NCI-H748 (cell line): ENCODE data around the gene ITGA8.
"Not testable (repeated sequence)": the region's sequence is repeated elsewhere in the genome, so short reads cannot be mapped to it uniquely, and the experiment has no call there.

ENCODE experiments used
- DNase-seq: peaks from one replicate; lab custom pipeline; 2025; ENCODE audit not compliant: unreplicated experiment; lab: John Stamatoyannopoulos, UW

Gene ITGA8

DNA sequence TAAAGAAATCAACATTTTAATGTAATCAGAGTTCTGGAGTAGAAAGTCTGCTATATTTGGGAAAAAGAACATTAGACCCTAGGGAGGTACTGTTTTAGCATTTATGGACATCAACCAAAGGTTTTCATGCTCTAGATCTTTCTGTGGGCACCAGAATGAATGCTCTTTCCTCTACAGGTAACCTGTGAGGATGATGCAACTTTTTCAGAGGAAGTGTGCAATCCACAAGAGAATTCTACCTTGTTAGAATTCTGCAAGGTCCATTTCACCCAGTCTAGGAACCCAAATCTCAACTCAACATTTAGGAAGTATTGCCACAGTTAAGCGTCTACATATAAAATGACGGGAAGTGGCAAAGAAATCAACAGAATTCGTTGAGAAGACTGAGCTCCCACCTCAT lies 208.8 kb downstream of the ITGA8 start:
- DNase-seq = no peak

DNA sequence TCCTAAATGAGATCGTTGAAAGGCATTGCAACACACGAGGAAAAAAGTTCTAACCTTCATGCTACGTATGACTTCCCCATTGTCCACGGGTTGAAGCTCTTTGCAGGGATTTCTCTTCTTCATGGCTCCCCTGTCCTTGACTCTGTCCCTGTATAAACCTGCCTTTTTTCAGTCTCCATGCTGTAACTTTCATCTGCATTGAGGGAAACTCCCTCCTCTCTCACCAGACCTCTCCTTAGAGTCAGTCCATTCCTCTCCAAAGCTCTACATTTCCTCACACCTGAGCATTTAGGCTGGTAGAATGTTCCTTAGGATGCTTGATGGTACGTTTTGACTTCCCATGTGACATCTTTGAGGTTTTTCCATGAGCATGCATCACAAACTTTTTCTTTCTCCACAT lies 214.4 kb downstream of the ITGA8 start:
- no peak for DNase-seq

DNA sequence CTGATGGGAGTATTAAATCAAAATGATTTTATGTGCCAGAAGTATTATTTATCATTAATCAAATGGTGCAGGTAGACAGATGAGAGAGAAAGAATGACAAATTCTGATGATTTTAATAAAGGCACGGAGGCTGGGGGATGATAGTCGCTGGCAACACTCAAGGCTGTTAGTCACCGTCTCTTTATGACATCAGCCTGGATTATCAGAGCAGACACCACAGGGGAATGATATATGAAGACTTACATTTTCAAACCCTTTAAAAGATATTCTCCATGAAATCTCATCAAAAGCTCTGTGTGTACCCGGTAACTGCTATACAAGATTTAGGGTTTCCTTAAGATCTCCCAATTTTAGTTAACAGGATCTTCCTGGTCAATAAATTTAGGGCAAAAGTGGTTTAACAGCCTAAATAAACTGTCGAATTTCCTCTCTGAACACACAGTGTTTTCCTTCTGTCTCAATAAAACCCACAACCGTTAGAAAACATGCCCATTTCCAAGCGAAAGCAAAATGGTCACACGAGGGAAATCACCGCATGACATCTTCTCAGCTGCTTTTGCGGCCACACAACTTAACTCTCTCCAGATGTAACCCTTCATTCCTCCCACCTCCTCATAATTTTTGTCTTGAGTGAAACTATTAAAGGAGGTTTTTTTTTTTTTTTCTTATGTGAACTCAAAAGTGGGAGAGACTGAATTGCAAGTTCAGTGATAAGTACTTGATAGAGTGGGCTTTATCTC lies 215.5 kb downstream of the ITGA8 start:
- no peak for DNase-seq

DNA sequence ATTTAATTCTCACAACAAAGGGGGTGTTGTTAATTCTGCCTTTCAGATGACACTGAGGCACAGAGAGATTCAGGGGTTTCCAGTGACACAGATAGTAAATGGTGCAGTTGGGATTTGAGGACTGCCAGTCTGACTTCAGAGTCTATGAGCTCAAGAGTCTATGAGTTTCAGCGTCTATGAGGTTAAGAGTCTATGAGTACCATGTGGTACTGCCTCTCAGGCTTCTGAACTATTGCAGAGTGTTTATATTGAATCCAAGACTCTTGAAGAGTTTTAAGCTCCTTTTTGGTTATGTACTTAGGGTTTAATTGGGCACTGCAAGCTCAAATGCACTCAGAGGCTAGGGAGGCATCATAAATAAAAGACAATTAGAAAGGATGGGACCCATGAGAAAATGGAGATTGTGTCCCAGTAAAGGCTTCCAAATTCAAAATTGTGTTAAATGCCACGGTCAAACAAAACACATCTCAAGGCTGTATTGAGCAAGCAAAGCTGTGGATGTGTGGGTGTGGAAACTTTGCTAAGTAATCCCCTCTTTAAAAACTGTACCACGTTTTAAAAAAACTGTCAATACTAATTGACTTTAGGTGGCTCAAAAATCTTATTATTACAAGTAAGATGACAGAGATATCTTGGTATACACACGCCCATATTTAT lies 224.7 kb downstream of the ITGA8 start:
- DNase-seq = no peak

DNA sequence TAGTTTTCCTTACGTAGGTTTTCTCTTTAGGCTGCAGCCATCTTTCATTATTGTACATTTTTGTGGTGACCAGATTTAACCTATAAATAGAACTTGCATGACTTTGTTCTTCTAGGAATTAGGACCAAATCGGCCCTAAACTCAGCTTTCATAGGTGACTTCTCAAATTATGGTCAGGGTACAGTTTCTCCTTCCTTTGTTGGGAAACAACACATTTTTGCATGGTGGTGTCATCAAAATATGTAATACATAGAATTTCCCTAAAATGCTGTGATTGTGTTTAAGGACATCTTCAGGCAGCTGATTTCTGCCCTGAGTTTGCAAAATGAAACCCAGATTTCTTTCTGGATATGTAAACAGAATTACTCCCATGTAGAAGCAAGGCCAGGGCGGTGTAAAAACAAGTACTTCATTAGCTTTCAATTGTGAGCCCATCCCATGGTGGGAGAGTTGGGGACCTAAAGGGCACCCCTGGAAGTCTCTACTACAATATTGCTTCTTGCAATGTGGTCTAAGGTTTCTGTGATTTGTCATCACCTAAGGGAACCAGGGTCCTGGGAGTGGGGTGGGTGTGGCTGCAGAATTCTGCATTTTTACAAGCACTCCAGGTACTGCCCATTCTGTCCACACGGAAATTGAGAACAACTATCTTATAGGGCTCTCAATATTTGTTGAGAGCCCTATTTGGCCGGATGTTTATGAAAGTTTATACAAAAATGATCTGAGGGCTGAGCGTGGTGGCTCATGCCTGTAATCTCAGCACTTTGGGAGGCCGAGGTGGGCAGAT lies 227.7 kb downstream of the ITGA8 start:
- no peak for DNase-seq

DNA sequence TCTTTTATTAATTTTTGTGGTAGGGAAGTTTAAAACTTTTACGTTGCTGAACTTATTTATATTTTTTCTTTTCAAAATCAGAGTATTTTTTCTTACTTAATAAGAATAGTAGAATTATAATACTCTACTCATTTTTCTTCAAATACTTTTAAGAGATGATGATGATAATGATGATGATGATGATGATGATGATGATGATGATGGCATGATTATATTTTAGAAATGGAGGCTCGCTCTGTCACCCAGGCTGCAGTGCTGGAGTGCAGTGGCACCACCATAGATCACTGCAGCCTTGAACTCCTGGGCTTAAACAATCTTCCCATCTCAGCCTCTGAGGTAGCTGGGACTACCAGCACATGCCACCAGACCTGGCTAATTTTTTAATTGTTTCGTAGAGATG lies 230.3 kb downstream of the ITGA8 start:
- DNase-seq = no peak

DNA sequence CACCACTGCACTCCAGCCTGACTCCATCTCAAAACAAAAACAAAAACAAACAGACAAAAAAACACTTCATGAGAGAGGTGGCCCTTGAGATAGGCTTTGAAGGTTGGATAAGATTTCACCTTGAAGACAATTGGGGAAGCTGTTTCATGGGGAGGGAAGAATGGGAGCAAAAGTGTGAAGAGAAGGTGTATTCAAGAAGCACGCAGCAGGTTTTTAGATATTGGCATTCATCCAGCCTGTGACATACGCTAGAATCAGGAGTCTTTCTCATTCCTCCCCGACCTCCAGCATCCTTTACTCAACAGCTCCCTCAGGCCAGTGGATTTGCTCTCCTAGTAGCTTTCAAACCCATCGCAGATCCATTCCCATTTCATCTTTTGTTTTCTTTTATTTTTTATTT lies 232.3 kb downstream of the ITGA8 start:
- no peak for DNase-seq

DNA sequence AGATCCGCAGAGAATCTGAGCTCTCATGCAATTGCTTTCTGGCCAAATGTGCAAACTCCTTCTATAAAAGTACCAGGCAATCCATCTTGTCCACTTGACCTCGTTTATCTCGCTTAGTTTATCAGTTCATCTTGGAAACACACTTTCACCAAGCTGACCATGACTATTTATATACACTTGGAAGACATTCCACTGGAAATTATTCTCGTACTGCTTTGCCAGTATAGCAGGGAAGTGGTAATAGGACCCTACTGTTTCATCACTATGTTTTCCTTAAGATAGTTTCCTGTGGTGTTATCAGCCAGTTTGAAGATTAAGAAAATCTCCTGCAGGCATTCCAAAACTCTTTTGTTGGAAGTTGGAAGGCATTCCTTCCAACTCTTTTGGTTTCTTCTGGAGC lies 233.3 kb downstream of the ITGA8 start:
- no peak for DNase-seq

DNA sequence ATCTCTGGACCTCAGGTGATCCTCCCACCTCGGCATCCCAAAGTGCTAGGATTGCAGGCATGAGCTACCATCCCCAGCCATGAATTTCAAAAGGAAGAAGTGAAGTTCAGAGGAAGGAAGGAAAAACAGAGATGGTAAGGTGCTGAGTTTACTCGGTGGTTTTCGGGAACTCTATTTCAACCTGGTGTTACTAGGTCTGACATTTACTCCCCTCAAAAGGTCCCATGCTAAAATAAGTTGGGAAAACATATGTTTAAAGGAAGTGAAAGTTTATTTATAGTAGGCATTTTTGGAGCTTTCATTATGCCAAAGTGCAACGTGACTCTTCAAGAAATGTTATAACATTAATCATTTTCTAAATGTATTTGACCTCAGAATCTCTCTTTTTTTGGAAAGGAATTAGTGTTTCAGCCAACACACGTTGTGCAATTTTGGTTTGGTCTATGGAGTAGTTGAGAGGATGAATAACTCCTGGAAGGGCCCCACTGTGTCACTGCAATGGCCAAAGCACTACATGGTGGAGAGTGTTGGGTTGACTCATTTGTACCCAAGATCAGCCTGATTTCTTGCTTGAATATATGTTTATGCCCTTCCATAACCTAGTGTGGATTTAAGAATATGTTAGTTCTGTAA lies 233.9 kb downstream of the ITGA8 start:
- no peak for DNase-seq

DNA sequence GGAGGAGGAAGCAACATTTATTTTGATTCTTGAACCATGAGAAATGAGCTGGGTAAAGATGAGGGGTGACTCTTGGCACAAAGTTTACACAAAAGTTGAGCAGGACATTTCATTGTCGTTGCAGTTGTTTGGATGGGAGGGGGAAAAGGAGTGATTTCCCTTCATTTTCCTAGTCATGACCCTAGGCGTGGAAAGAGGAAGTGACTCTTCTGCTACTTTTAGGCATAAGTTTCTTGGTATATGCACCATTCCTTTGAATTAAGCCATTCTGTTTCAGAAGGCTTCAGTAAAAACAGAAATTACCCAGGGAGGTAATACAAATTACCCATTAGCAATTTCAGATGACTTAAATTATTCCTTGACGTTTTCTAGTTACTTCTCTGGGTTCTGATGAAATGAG lies 234.7 kb downstream of the ITGA8 start:
- no peak for DNase-seq

DNA sequence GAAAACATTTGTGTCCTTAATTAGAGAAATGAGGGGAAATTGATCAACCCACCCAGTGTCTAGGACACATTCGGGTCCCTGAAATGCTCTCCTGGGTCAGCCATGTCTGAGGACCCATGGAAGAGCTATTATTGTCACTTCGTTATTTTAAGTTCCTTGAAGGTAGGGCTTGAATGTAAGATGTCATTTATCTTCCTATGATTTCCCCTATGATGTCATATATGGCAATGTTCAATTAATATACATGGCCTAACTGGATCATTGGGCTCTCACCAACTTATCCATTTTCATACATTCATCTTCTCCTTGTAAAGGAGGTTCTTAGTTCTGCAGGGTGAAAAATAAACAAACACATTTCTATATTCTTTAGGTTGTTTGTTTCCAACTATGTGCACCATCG lies 235.6 kb downstream of the ITGA8 start:
- no peak for DNase-seq

DNA sequence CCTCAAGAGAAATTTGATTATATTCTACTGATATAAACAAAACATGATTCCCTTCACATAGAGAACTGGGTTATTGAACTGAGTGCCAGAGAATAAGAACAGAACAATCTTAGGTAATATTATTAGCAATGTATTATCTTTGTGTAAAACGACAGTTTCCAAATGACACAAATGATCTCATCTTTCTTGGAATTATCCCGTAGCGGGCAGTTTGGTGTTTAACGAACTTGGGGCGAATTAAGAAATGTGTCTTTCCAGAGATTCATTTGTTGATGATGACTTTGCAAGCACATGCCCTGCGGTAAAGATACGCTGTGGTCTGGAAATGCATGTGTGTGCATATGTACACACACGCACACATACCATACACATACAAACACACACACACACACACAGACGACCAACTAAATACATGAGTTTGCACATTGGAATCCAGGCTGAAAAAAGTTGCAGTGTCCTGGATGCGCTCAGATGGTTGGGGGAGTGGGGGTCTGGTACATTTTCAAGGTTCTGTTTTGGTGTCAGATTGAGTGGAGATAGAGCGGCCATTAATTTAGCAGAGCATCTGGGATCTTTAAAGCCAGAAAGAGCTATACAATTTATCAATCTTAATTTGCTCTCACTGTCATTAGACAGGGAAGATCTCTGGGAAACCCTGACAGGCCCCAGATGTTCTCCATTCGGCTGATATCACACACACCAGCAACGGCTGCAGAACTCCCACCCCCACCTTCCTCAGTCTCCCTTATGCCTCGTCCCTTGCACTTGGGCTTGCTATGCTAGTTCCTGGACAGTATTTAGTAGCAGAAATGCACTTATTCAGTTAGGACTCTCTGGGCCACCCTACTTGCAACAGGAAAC lies 236.3 kb downstream of the ITGA8 start:
- DNase-seq = no peak

DNA sequence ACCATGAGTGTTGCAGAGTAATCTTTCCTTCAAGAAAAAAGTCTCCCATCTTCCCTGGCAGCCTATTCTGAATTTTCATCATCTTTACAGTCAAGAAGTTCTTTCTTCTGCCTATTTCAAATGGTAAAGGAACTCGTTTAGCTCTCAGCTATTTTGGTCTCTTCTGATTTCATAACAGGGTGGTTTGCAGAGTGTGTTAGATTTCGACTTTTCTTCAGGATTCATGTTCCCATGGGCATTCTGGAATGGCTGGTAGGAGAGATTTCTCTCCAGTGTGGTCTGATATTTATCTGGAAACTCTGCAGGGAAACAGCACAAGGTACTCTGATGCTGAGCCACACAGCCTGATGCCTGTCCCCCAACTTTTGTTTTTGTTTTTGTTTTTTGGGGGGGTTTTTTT lies 237.6 kb downstream of the ITGA8 start:
- no peak for DNase-seq

DNA sequence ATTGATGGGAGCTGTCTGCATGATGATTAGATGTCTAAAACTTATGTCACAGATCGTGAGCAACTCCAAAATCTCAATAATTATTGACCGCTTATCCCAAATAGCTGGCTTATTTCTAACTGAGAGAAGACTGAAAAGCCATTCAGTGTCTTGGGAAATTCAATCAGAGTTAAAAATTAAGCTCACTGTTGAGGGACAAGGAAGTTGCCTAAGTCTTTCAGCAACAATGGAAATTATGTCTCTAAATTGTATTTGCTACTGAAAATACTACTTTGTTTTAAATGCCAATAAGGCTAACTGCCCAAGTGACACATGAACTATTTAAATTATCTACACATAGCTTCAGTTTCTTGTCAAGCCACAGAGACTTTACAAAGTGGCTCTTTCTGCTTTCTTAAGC lies 240.8 kb downstream of the ITGA8 start:
- no peak for DNase-seq

DNA sequence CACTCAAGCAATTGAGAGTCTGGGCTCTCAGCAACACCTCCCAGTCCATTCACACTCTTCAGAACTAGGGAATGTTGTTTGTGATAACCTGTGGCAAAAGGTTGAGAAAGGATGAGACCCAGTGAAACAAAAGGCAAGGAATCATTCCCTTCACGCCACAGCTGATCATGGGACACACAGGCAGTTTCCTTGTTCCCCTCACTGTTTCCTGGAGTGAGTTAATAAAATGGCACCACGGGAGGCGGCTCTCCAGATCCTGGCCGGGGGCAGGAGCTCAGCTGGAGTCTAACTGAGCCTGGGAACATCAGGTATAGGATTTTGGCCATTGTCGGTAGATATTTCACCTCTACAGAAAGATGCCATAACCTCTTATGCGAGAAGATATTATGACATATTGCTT lies 241.3 kb downstream of the ITGA8 start:
- no peak for DNase-seq

DNA sequence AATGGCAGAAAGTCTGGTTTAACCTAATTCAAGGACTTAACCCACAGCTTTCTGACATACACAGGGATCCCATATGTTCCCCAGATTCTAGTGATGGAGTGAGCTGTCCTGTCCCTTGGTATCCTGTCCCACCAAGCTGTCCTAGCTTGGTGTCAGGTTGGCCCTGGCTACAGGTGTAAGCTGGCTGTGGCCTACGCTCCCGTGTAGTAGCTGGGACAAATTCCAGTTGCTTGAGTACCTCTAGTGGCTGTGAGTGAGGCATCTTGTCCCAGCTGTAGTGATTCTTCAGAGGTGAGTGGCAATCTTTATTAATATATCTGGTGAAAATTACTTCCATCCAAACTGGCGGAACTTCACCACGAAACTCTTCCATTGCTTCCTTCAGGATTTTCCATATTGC lies 243.4 kb downstream of the ITGA8 start:
- no peak for DNase-seq

DNA sequence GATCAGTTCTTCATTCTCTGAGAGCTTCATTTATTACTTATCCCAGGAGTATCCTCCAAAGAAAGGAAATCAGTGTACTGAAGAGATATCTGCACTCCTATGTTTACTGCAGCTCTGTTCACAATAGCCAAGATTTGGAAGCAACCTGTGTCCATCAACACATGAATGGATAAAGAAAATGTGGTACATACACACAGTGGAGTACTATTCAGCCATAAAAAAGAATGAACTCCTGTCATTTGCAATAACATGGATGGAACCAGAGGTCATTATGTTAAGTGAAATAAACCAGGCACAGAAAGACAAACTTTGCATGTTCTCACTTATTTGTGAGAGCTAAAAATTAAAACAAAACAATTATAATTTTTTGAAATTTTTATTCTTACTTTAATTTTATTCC lies 244.3 kb downstream of the ITGA8 start:
- not testable (repeated sequence) for DNase-seq

DNA sequence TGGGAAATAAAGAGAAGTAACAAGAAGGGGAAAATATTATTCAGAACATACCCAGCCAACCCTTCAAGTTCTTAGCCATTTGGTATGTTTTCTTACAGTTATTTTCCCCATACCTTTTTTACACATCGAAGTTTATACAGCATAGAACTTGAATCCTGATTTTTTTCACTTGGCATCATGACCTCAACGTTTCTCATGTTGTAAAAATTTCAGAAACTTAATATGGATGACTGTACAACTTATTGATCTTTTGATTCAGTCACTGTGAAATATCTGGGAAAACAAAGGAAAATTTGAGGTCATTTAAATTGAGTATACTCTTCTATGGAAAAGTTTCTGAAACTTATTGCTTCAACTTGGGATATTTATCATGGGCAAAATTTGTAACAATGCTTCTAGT lies 245.1 kb downstream of the ITGA8 start:
- DNase-seq = no peak

DNA sequence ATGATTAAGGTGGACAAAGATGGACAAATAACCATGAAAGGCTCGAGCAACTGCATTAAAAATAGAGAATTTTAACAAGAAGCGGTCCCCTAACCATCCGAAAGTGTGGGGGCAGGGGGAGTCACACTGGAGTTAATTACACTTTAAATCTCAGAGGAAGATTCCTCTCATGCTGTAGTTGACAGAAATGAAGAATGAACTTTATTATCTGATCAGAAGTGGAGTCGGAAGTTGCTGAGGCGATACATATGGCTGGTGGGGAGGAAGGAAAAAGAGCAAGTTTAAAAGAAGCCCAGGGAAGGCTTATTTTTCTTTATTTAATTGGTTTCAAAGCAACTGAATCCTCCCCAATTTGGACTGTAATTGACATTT lies 246.3 kb downstream of the ITGA8 start:
- no peak for DNase-seq

DNA sequence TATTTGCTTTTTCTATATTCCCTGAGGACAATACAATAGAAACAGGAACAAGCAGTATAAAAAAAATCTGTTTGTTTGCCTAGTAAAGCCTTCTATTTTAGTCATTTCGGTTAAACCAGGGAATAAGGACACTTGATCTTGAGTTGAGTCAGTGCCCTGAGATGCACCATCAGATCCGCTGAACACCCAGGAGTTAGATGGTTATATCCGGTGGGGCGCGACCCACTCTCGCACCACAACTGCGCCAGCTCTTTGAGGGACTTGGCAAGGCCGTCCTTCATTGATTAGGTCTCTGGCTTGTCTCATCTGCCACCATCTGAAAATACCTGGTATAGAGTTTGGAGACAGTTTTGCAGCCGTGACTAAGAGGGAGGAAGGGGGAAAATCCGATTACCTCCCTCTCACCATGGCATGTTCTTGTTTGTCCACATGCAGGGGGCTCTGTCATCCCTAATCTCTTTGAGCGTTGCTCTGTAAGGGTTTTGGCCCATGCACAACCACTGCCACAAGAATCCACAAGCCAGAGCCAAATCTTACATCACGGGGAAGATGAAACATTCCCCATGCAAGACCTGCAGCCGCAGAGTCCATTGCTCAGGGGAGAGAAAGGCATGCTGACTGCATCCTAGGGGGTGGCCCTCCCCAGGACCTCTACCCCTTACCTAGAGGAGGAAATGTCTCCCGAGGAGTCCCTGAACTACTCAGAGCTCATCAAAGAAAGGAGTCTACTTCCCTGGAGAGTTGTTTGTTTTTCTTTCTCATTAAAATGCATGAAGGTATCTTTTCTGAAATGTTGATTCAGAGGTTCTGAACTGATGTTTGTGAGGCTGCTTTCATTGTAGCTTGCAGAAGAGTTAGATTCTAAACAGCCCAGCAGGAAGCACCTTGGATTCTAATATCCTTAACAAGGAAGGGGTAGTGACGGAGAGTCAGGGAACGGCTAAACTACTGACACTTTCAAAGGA lies 247.0 kb downstream of the ITGA8 start:
- DNase-seq = no peak
